T-helper 1 cell treated with Interleukin-12 subunit alpha and Interleukin-12 subunit beta and Interleukin-4 antibody, amounts not matched to agents 30 ng/mL and 1 ng/mL, for 36 hours (primary cell): ENCODE data around the gene MGLL. TPM values are rescaled to one million over a fixed set of nuclear protein-coding genes. Genes with fewer than 3 reads are reported as not detected.

Source experiments
- intact Hi-C: fragments of 100-400 bp; cut with micrococcal nuclease; formaldehyde crosslinking; loops from one replicate; pipeline ENCODE4 v1.15.1; 2024
- total RNA-seq: library from RNA; stranded (reverse); gene quantifications from 2 replicates; pipeline ENCODE4 v1.2.3, GENCODE V29; 2022

Gene MGLL
- total RNA-seq, 1 donor from 2014 or later = 1.9 TPM

- intact Hi-C loops = no loop called here
These were observed 182.9 kb downstream of the MGLL start for GRCh38 chr3:127639173-127640041.

Other genes starting within 250 kb of the MGLL start
- 32.9 and 35.0 TPM in 2 replicates for gene TPRA1, start 231.8 kb downstream of the MGLL start, total RNA-seq
- gene MCM2, start 224.1 kb downstream of the MGLL start, total RNA-seq = 110 and 123 TPM in 2 replicates
- gene PODXL2, start 193.3 kb downstream of the MGLL start, total RNA-seq = 3.8 and 3.9 TPM in 2 replicates
- 21.6 and 23.9 TPM in 2 replicates for gene ABTB1, start 149.6 kb downstream of the MGLL start, total RNA-seq
- gene KBTBD12, start 92.7 kb upstream of the MGLL start, total RNA-seq = not detected in 2 replicates
- gene SEC61A1, start 229.9 kb upstream of the MGLL start, total RNA-seq = 243 and 246 TPM in 2 replicates